Loucy (cell line): Measurements from ENCODE around the gene SLC7A6OS.

Experiments used
- CTCF ChIP-seq: fragments of 200-600 bp; sonication (generic); conservative IDR thresholded peaks from 2 replicates; pipeline ENCODE4 v1.5.1; 2014; ENCODE audit warnings: mild to moderate bottlenecking, antibody characterized with exemption, low read length
- EZH2phosphoT487 ChIP-seq: fragments of 200-600 bp; IDR thresholded peaks from 2 replicates; pipeline ENCODE4 v1.6.1; 2018; ENCODE audit warnings: antibody characterized with exemption, mild to moderate bottlenecking, moderate library complexity, borderline replicate concordance

GRCh38 chr16:68298907-68299561 lies 11.7 kb downstream of the SLC7A6OS start:
- TF ChIP-seq CTCF (no peak), EZH2phosphoT487 (no peak)
